Measurements from ENCODE around the gene PXN. TPM values are rescaled to one million over a fixed set of nuclear protein-coding genes. Genes with fewer than 3 reads are reported as not detected.
"Not testable (repeated sequence)": the region's sequence is repeated elsewhere in the genome, so short reads cannot be mapped to it uniquely, and the experiment has no call there.

The PXN gene
- total RNA-seq, 2 experiments from 2014 or later: 74.0 to 75.0 TPM

GRCh38 chr12:120199595-120200306, 65.8 kb downstream of the PXN start:
- H3K4me1 Mint-ChIP-seq (ENCODE audit: low read depth): peaks cover 45% of the 10 kb centered on the region
- intact Hi-C loops (cut with micrococcal nuclease): loop anchor here (5.0 kb wide), 4 partner anchors 212 to 488 kb away; partner anchors contain the start of genes BICDL1, COX6A1 and MLEC
- H3K4me3 Mint-ChIP-seq: peak overlapping the region; percentile 96
- ChIA-PET POLR2A (interaction anchor here (0.6 to 10.1 kb wide), 14 partner anchors 8 to 340 kb away, joined by 3 to 208 read pairs (median 12); partner anchors contain the start of genes BICDL1, PXN, RAB35 and RNU4-1), CTCF (interaction anchor here (3.1 to 3.3 kb wide), 2 partner anchors 65 to 81 kb away, joined by 14 to 36 read pairs; partner anchors contain the start of gene PXN)
- peaks cover 52% of the 10 kb centered on the region for H3K36me3 Mint-ChIP-seq
- H3K27me3 Mint-ChIP-seq: no peaks in the 10 kb centered on the region
- peak; percentile 74 for DNase-seq
- no peaks in the 10 kb centered on the region for H3K9me3 Mint-ChIP-seq
- peak overlapping the region; percentile 99 for H3K27ac Mint-ChIP-seq

GRCh38 chr12:120199025-120199424, 66.5 kb downstream of the PXN start:
- Mint-ChIP-seq H3K4me3 (peak overlapping the region; percentile 96), H3K27ac (peak overlapping the region; percentile 99), H3K36me3 (peaks cover 53% of the 10 kb centered on the region), H3K9me3 (no peaks in the 10 kb centered on the region), H3K27me3 (no peaks in the 10 kb centered on the region), H3K4me1 (ENCODE audit: low read depth) (peaks cover 45% of the 10 kb centered on the region)
- intact Hi-C loops (cut with micrococcal nuclease): loop anchor here (5.0 kb wide), 1 partner anchor 212 kb away; the partner anchor contains the start of gene BICDL1
- ChIA-PET POLR2A (interaction anchor here (2.5 to 10.1 kb wide), 4 partner anchors 7 to 92 kb away, joined by 16 to 208 read pairs (median 88); partner anchors contain the start of genes PXN, RAB35, RNU4-1 and RNU4-2), CTCF (no interaction called here)
- no peak for DNase-seq

- Mint-ChIP-seq H3K9me3 (no peaks in the 10 kb centered on the region), H3K36me3 (peaks cover 57% of the 10 kb centered on the region), H3K4me1 (ENCODE audit: low read depth) (peaks cover 47% of the 10 kb centered on the region), H3K27me3 (no peaks in the 10 kb centered on the region), H3K27ac (peak overlapping the region; percentile 76), H3K4me3 (peak overlapping the region; percentile 51)
- ChIA-PET POLR2A (interaction anchor here (1.1 to 10.1 kb wide), 4 partner anchors 65 to 94 kb away, joined by 3 to 208 read pairs (median 68); partner anchors contain the start of genes RAB35, RNU4-1 and RNU4-2), CTCF (no interaction called here)
- intact Hi-C loops (cut with micrococcal nuclease): loop anchor here (5.0 kb wide), 1 partner anchor 210 kb away; the partner anchor contains the start of gene BICDL1
- DNase-seq: no peak
Measured at GRCh38 chr12:120197542-120197887, 68.0 kb downstream of the PXN start.

DNA sequence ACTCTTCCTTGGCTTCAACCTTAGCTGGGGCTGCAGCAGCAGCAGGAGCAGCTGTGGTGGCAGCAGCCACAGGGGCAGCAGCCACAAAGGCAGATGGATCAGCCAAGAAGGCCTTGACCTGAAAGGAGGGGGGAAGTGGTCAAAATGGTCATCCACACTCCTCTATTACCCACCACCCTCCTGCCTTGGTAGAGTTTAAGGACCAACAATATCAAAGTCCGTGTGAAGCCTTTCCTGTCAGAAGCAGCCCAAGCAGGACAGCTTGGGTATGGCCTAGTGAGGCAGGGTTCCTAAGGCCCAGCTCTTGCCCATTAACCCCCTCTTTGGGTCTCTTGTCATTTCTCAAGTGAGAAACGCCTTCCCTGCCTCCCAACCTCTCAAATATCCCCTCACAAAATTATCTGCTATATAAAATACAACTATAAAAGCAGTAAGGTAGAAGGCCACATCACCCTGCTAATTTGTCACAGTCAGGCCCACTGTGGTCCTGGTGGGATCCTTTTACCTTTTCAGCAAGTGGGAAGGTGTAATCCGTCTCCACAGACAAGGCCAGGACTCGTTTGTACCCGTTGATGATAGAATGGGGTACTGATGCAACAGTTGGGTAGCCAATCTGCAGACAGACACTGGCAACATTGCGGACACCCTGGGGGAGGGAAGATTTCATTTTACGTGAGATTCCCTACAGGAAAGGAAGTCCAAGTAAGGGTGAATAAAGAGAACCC, 68.6 kb downstream of the PXN start:
- peaks cover 45% of the 10 kb centered on the region for H3K4me1 Mint-ChIP-seq (ENCODE audit: low read depth)
- POLR2A ChIA-PET: interaction anchor here (0.9 to 10.1 kb wide), 9 partner anchors 9 to 189 kb away, joined by 3 to 208 read pairs (median 5); partner anchors contain the start of genes PXN, RAB35, RNU4-1 and RNU4-2
- H3K9me3 Mint-ChIP-seq, H3K27me3 Mint-ChIP-seq, CTCF ChIA-PET, DNase-seq: not testable (repeated sequence)
- H3K4me3 Mint-ChIP-seq: peak overlapping the region; percentile 51
- peak overlapping the region; percentile 76 for H3K27ac Mint-ChIP-seq
- peaks cover 60% of the 10 kb centered on the region for H3K36me3 Mint-ChIP-seq
- intact Hi-C loops (cut with micrococcal nuclease): loop anchor here (5.0 kb wide), 1 partner anchor 210 kb away; the partner anchor contains the start of gene BICDL1

DNA sequence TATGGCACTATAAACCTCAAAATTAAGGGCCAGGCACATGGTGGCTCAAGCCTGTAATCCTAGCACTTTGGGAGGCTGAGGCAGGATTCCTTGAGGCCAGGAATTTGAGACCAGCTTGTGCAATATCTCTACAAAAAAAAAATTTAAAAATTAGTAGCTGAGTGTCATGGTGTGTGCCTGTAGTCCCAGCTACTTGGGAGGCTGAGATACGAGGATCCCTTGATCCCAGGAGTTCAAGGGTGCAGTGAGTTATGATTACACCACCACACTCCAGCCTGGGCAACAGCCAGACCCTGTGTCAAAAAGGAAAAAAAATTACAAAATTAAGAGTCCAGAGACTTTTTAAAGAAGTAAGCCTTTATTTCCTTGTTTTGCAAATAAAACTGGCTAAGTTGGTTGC, 69.2 kb downstream of the PXN start:
- Mint-ChIP-seq H3K36me3 (peaks cover 63% of the 10 kb centered on the region), H3K27ac (peak overlapping the region; percentile 98), H3K4me3 (peak overlapping the region; percentile 91), H3K9me3 (no peaks in the 10 kb centered on the region), H3K27me3 (no peaks in the 10 kb centered on the region), H3K4me1 (ENCODE audit: low read depth) (peaks cover 49% of the 10 kb centered on the region)
- no peak for DNase-seq
- intact Hi-C loops (cut with micrococcal nuclease): loop anchor here (5.0 kb wide), 1 partner anchor 209 kb away; the partner anchor contains the start of gene BICDL1
- POLR2A ChIA-PET: interaction anchor here (0.9 to 10.1 kb wide), 11 partner anchors 10 to 188 kb away, joined by 3 to 208 read pairs (median 5); partner anchors contain the start of genes PXN, RAB35, RNU4-1 and RNU4-2
- CTCF ChIA-PET: interaction anchor here (1.0 kb wide), 1 partner anchor 95 kb away, joined by 3 read pairs; the partner anchor contains the start of gene RNU4-2

DNA sequence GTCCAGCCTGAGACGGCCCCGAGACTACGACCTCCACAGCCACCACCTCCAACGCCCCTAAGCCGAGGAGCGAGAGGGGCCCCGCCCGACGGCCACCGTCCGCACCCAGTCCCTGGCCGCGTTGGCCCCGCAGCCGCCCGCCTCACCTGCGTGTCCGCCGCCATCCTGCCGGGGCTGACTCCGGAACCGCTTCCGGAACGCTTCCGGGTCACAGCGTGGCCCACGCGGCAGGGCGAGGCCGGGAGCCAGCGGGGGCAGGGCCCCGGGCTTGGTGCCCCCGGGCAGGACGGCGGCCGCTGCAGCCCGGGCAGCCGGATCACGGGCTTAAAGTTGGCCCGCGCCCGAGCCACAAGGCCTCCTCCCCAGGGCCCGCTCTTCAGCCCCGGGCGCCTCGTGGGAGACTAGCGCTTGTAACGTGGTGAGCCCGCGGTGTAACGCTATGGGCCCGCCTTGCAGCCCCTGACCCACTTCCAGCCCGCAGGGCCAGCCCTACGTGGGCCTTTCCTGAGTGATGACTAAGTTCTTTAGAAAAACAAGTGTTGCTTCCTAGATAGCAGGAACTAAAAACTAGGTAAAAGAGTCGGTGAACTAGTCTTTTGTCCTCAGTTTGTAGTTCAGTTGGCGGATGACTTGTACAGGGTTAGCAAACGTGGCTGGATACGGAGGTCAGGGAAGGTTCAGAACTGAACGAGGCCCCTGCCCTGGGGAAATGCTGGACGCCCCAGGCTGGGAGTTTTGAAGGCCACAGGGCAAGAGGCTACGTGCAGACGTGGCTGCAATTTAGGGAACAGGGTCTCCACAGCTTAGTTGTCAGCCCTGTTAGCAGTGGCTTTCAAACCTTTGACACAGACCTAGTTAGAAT, 70.8 kb downstream of the PXN start, which contains the start of gene GCN1:
Gene GCN1 (minus strand): TSS at position 182 of the 862 bp plus-strand sequence. CDS start 18 bp downstream, at position 164.
- Mint-ChIP-seq H3K27ac (peak within 1 kb of the TSS; percentile 98), H3K36me3 (peaks cover 56% of the 10 kb centered on the region), H3K4me3 (peak within 1 kb of the TSS; percentile 91), H3K4me1 (ENCODE audit: low read depth) (peaks cover 51% of the 10 kb centered on the region), H3K9me3 (no peaks in the 10 kb centered on the region), H3K27me3 (no peaks in the 10 kb centered on the region)
- DNase-seq: peak; percentile 91
- ChIA-PET POLR2A (interaction anchor here (1.2 to 10.1 kb wide), 4 partner anchors 76 to 187 kb away, joined by 6 to 208 read pairs (median 68); partner anchors contain the start of genes RAB35, RNU4-1 and RNU4-2), CTCF (interaction anchor here (1.0 kb wide), 1 partner anchor 97 kb away, joined by 3 read pairs; the partner anchor contains the start of gene RNU4-2)
- intact Hi-C loops (cut with micrococcal nuclease): loop anchor here (1.0 to 5.0 kb wide), 3 partner anchors 97 to 207 kb away; partner anchors contain the start of genes BICDL1 and RNU4-2

DNA sequence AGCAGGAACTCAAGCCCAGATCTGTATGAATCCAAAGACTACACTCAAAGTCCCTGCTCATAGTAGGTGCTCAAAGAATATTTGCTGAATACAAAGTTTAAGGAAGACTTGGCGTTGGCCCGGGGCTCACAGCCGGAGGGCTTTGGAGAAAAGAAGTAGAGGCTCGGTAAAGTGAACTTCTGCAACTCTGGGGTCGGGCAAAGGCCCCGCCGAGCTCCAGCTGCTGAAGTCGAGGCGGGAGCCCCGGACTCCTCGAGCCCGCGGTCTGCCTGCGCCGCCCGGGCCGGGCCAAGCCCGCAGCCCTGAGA, 71.3 kb downstream of the PXN start:
- intact Hi-C loops (cut with micrococcal nuclease): no loop called here
- peak overlapping the region; percentile 91 for H3K4me3 Mint-ChIP-seq
- no peaks in the 10 kb centered on the region for H3K9me3 Mint-ChIP-seq
- H3K4me1 Mint-ChIP-seq (ENCODE audit: low read depth): peaks cover 49% of the 10 kb centered on the region
- ChIA-PET CTCF (interaction anchor here (1.6 kb wide), 1 partner anchor 69 kb away, joined by 4 read pairs; no protein-coding TSS in a partner anchor), POLR2A (interaction anchor here (1.2 to 10.1 kb wide), 2 partner anchors 97 to 180 kb away, joined by 6 to 208 read pairs; partner anchors contain the start of genes RNU4-1 and RNU4-2)
- DNase-seq: no peak
- no peaks in the 10 kb centered on the region for H3K27me3 Mint-ChIP-seq
- peak overlapping the region; percentile 98 for H3K27ac Mint-ChIP-seq
- peaks cover 51% of the 10 kb centered on the region for H3K36me3 Mint-ChIP-seq

GRCh38 chr12:120193286-120193685, 72.2 kb downstream of the PXN start:
- Mint-ChIP-seq H3K27ac (peak overlapping the region; percentile 98), H3K4me1 (ENCODE audit: low read depth) (peaks cover 40% of the 10 kb centered on the region), H3K4me3 (peak overlapping the region; percentile 91), H3K36me3 (peaks cover 42% of the 10 kb centered on the region)
- POLR2A ChIA-PET: interaction anchor here (1.0 to 10.1 kb wide), 2 partner anchors 82 to 98 kb away, joined by 5 to 208 read pairs; partner anchors contain the start of genes RNU4-1 and RNU4-2
- DNase-seq; H3K27me3 Mint-ChIP-seq; intact Hi-C loops (cut with micrococcal nuclease); H3K9me3 Mint-ChIP-seq: not testable (repeated sequence)
- CTCF ChIA-PET: interaction anchor here (1.6 kb wide), 1 partner anchor 68 kb away, joined by 4 read pairs; no protein-coding TSS in a partner anchor

DNA sequence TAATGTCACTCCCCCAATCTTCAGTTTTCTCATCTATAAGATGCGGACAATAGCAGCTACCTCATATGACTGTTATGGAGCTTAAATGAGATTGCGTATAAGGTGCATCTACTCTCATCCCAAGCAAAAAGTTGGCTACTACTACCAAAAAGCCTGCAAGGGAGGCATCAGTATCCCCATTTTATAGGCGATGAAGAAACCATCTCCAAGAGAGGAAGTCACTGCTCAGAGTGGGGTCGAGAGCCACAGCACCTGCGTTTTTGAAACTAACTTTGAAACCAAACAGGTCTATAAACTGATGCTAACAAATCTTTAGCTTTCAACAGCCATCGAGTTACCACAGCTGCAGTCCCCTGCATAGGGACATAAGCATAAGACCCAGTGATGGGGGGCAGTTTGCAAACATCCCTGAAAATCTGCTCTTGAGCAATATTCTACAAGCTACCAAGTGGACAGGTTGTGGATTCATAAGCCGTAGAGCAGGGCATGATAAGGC, 74.5 kb downstream of the PXN start:
- Mint-ChIP-seq H3K4me3 (no peak overlapping the region), H3K27me3 (no peaks in the 10 kb centered on the region), H3K4me1 (ENCODE audit: low read depth) (peaks cover 32% of the 10 kb centered on the region), H3K36me3 (peaks cover 37% of the 10 kb centered on the region), H3K27ac (no peak overlapping the region), H3K9me3 (no peaks in the 10 kb centered on the region)
- ChIA-PET CTCF (interaction anchor here (1.2 to 1.4 kb wide), 2 partner anchors 37 to 74 kb away, joined by 3 to 7 read pairs; partner anchors contain the start of gene PXN), POLR2A (interaction anchor here (1.5 to 2.6 kb wide), 3 partner anchors 9 to 100 kb away, joined by 3 to 16 read pairs (median 5); partner anchors contain the start of gene RPLP0)
- intact Hi-C loops (cut with micrococcal nuclease): no loop called here
- no peak for DNase-seq

DNA sequence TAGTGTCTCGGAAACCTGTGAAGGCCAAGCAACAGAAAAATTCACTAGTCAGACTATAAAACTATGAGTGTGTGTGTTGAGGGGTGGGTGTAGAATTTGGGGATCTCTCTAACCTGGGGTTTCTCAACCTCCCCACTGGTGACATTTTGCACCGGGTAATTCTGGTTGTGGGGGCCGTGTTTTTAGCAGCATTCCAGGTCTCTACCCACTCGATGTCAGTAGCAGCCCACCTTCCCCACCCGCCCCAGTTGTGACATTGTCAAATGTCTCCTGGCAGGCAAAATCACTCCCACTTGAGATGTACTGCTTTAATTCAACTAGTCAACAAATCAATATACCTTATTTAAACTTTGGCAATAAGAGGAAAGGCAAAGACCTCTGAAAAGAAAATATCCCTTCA, 75.1 kb downstream of the PXN start:
- no peak overlapping the region for H3K4me3 Mint-ChIP-seq
- ChIA-PET POLR2A (interaction anchor here (2.6 kb wide), 1 partner anchor 10 kb away, joined by 16 read pairs; the partner anchor contains the start of gene RPLP0), CTCF (interaction anchor here (1.4 kb wide), 1 partner anchor 38 kb away, joined by 7 read pairs; no protein-coding TSS in a partner anchor)
- peaks cover 35% of the 10 kb centered on the region for H3K36me3 Mint-ChIP-seq
- no peak for DNase-seq
- intact Hi-C loops (cut with micrococcal nuclease): no loop called here
- no peaks in the 10 kb centered on the region for H3K27me3 Mint-ChIP-seq
- no peak overlapping the region for H3K27ac Mint-ChIP-seq
- peaks cover 29% of the 10 kb centered on the region for H3K4me1 Mint-ChIP-seq (ENCODE audit: low read depth)
- no peaks in the 10 kb centered on the region for H3K9me3 Mint-ChIP-seq

Measured in activated CD4-positive, alpha-beta memory T cell treated with anti-CD3 and anti-CD28 coated beads for 36 hours (primary cell).